GM23338 (cell line): ENCODE results near the gene PCSK5. TPM values are rescaled to one million over a fixed set of nuclear protein-coding genes. Genes with fewer than 3 reads are reported as not detected.

Source experiments
- ATAC-seq: fragments of 200-7000 bp; cut with Tn5 transposase; 3 replicates; pipeline ENCODE4 v1.9.1; 2020
- DNase-seq: peaks from one replicate; pipeline ENCODE4 v3.0.0-alpha.2; 2015; ENCODE audit warnings: low spot score
- H2AFZ ChIP-seq: fragments of 200-600 bp; sonication (generic); 2 replicates; pipeline ENCODE4 v1.8.0; 2016; ENCODE audit warnings: antibody characterized with exemption, mild to moderate bottlenecking, moderate library complexity
- H3F3A ChIP-seq: fragments of 200-600 bp; sonication (generic); replicated peaks from 2 replicates; pipeline ENCODE4 v1.8.0; 2017; ENCODE audit warnings: antibody characterized with exemption, mixed run types, low read depth
- H3K27ac ChIP-seq: fragments of 200-600 bp; sonication (generic); 2 replicates; pipeline ENCODE4 v1.6.1; 2016; ENCODE audit warnings: low read depth
- H3K27me3 ChIP-seq: fragments of 200-600 bp; sonication (generic); 2 replicates; pipeline ENCODE4 v1.8.0; 2016; ENCODE audit warnings: mild to moderate bottlenecking, mixed run types, moderate library complexity; ENCODE audit not compliant: insufficient read depth
- H3K36me3 ChIP-seq: fragments of 200-600 bp; sonication (generic); 2 replicates; pipeline ENCODE4 v1.8.0; 2016; ENCODE audit warnings: mild to moderate bottlenecking; ENCODE audit not compliant: insufficient read depth
- H3K4me1 ChIP-seq: fragments of 200-600 bp; sonication (generic); 2 replicates; pipeline ENCODE4 v1.8.0; 2016; ENCODE audit warnings: mild to moderate bottlenecking, moderate library complexity; ENCODE audit not compliant: insufficient read depth
- H3K4me2 ChIP-seq: fragments of 200-600 bp; sonication (generic); 2 replicates; pipeline ENCODE4 v1.7.1; 2017; ENCODE audit warnings: mixed run types
- H3K4me3 ChIP-seq: fragments of 200-600 bp; sonication (generic); 2 replicates; pipeline ENCODE4 v1.6.1; 2016; ENCODE audit warnings: mixed run types
- H3K79me2 ChIP-seq: fragments of 200-600 bp; sonication (generic); replicated peaks from 2 replicates; pipeline ENCODE4 v1.8.0; 2017; ENCODE audit warnings: mild to moderate bottlenecking; ENCODE audit not compliant: insufficient read depth
- H3K9me2 ChIP-seq: fragments of 200-600 bp; sonication (generic); 2 replicates; pipeline ENCODE4 v1.8.0; 2017; ENCODE audit not compliant: insufficient read depth
- H4K20me1 ChIP-seq: fragments of 200-600 bp; sonication (generic); replicated peaks from 2 replicates; pipeline ENCODE4 v1.8.0; 2017; ENCODE audit warnings: mild to moderate bottlenecking; ENCODE audit not compliant: insufficient read depth
- H3K27ac Mint-ChIP-seq: 2 replicates; pipeline ENCODE4 v1.8.0; 2020; ENCODE audit warnings: inconsistent platforms, mild to moderate bottlenecking, moderate library complexity, mixed read lengths
- H3K27me3 Mint-ChIP-seq: 3 replicates; pipeline ENCODE4 v1.8.0; 2022; ENCODE audit warnings: low read depth, mild to moderate bottlenecking, moderate library complexity, mixed read lengths, inconsistent platforms; ENCODE audit not compliant: insufficient read depth, poor library complexity
- H3K36me3 Mint-ChIP-seq: 3 replicates; pipeline ENCODE4 v1.8.0; 2021; ENCODE audit warnings: low read depth, mild to moderate bottlenecking, inconsistent platforms, moderate library complexity, mixed read lengths
- H3K4me1 Mint-ChIP-seq: 3 replicates; pipeline ENCODE4 v1.8.0; 2020; ENCODE audit warnings: mild to moderate bottlenecking, inconsistent platforms, mixed read lengths
- H3K4me3 Mint-ChIP-seq: 3 replicates; pipeline ENCODE4 v1.8.0; 2021; ENCODE audit warnings: moderate library complexity, mild to moderate bottlenecking, inconsistent platforms, mixed read lengths
- H3K9me3 Mint-ChIP-seq: 3 replicates; pipeline ENCODE4 v1.8.0; 2020; ENCODE audit warnings: moderate library complexity, mild to moderate bottlenecking, inconsistent platforms, mixed read lengths
- EZH2 ChIP-seq: fragments of 200-600 bp; sonication (generic); IDR thresholded peaks from one replicate; pipeline ENCODE4 v1.8.0; 2017; ENCODE audit warnings: antibody characterized with exemption, mild to moderate bottlenecking, low read depth; ENCODE audit not compliant: unreplicated experiment
- JUNB ChIP-seq: IDR thresholded peaks from one replicate; pipeline ENCODE4 v1.6.1; 2016; ENCODE audit warnings: antibody characterized with exemption; ENCODE audit not compliant: unreplicated experiment
- NANOG ChIP-seq: IDR thresholded peaks from 2 replicates; pipeline ENCODE4 v1.6.1; 2016; ENCODE audit warnings: antibody characterized with exemption, borderline replicate concordance
- REST ChIP-seq: IDR thresholded peaks from one replicate; pipeline ENCODE4 v1.6.1; 2018; ENCODE audit warnings: antibody characterized with exemption; ENCODE audit not compliant: unreplicated experiment
- STAT1 ChIP-seq: IDR thresholded peaks from one replicate; pipeline ENCODE4 v1.6.1; 2016; ENCODE audit warnings: antibody characterized with exemption; ENCODE audit not compliant: unreplicated experiment
- ZNF114 ChIP-seq: fragments of 250-450 bp; sonication (Bioruptor Pico); IDR thresholded peaks from 2 replicates; pipeline ENCODE4 v1.5.0; 2020; ENCODE audit warnings: mild to moderate bottlenecking, moderate library complexity
- polyA plus RNA-seq: library from polyadenylated mRNA; unstranded; fragments of >200 nt; fragmentation: Nextera tagmentation; extraction: Ambion mirVana; gene quantifications from 2 replicates; pipeline ENCODE4 v1.2.1, GENCODE V29; 2016
- total RNA-seq: library from RNA; depleted of rRNA; stranded (reverse); fragments of >200 nt; shearing (Covaris generic); gene quantifications from 2 replicates; pipeline ENCODE4 v1.2.3, GENCODE V29; 2014
- TF ChIP-seq, protein P1 (sequence below): fragments of 250-450 bp; sonication (Bioruptor Pico); IDR thresholded peaks from 2 replicates; pipeline ENCODE4 v1.5.0; 2020; ENCODE audit warnings: mild to moderate bottlenecking, moderate library complexity

PCSK5 gene
- total and polyA plus RNA-seq, 2 experiments from 2014 or later = 12.3 to 34.8 TPM

DNA sequence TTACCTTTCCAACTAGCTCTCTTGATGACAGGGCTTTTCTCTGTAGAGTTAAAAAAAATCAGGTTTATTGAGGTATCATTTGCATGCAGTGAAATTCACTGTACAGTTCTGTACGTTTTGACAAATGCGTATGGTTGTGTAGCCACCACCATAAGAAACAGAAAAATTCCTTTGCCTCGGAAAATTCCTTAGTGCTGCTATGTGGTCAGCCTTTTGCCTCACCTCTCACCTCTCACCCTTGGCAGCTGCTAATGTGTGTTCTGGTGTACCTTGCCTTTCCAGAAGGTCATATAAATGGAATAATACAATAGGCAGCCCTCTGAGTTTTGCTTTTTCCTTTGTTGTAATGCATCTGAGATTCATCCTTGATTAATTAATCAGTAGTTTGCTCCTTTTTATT, 28.4 kb downstream of the PCSK5 start:
- Histone ChIP-seq H3K27ac (no peak overlapping the region), H3K4me3 (no peak overlapping the region), H2AFZ (no peak overlapping the region), H3K4me1 (peaks cover 20% of the 10 kb centered on the region), H3K9me2 (no peaks in the 10 kb centered on the region), H3F3A (no peaks in the 10 kb centered on the region), H3K36me3 (no peaks in the 10 kb centered on the region), H3K79me2 (peaks cover 100% of the 10 kb centered on the region), H3K4me2 (no peak overlapping the region), H3K27me3 (no peaks in the 10 kb centered on the region), H4K20me1 (no peaks in the 10 kb centered on the region; the same call in 1 of the 2 replicates)
- no peak overlapping the region for H3K27ac Mint-ChIP-seq
- H3K9me3 Mint-ChIP-seq = peaks cover 3% of the 10 kb centered on the region; the same call in 2 of the 3 replicates
- H3K27me3 Mint-ChIP-seq = no peaks in the 10 kb centered on the region
- H3K36me3 Mint-ChIP-seq = peaks cover 8% of the 10 kb centered on the region; the same call in 2 of the 3 replicates
- ATAC-seq (no peak), DNase-seq (no peak)
- H3K4me3 Mint-ChIP-seq = no peak overlapping the region
- peaks cover 9% of the 10 kb centered on the region for H3K4me1 Mint-ChIP-seq
- TF ChIP-seq EZH2 = no peak
- TF ChIP-seq REST = no peak

DNA sequence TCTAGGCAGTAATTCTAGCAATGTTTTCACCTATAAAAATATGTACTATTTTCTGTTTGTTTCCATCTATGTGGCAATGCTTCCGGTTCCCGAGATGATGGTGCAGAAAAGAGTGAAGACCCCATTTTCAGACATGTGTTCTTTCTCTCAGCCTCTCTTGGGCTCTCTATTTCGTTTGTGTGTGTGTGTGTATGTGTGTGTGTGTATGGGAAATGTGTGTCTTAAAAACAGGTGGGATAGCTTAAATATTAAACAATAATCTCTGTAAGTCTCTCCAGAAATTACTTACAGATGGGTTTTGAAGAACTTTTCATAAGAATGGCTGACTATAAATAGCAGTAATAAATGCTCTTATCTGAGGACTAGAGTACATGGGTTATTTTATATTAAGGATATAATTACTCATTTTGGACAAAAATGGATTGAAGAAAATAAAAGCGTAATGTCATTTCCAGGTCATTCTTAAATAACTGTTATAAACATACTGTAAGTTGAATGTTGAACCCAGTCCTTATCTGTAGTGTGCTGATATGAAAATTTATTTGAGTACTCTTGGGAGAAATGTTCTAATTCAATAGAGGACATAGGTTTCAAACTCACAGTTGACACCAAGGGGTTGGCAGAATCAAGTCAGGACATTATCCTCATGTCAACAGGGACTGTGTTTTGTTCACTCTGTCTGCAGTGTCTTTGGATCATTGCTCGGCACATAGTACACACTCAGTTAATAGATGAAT, 31.1 kb downstream of the PCSK5 start:
- no peak for DNase-seq
- Histone ChIP-seq H3K4me3 (no peak overlapping the region), H3K9me2 (no peaks in the 10 kb centered on the region), H3K79me2 (peaks cover 100% of the 10 kb centered on the region), H3K36me3 (no peaks in the 10 kb centered on the region), H3K4me2 (no peak overlapping the region), H2AFZ (no peak overlapping the region), H3K27me3 (no peaks in the 10 kb centered on the region), H3K4me1 (peaks cover 28% of the 10 kb centered on the region), H3F3A (no peaks in the 10 kb centered on the region), H3K27ac (no peak overlapping the region), H4K20me1 (peaks cover 2% of the 10 kb centered on the region; the same call in 1 of the 2 replicates)
- no peak for TF ChIP-seq EZH2
- TF ChIP-seq ZNF114 (CRISPR knock-in tag) = no peak
- no peak for TF ChIP-seq STAT1
- TF ChIP-seq NANOG = no peak
- no peak for TF ChIP-seq REST
- TF ChIP-seq, protein P1, sequence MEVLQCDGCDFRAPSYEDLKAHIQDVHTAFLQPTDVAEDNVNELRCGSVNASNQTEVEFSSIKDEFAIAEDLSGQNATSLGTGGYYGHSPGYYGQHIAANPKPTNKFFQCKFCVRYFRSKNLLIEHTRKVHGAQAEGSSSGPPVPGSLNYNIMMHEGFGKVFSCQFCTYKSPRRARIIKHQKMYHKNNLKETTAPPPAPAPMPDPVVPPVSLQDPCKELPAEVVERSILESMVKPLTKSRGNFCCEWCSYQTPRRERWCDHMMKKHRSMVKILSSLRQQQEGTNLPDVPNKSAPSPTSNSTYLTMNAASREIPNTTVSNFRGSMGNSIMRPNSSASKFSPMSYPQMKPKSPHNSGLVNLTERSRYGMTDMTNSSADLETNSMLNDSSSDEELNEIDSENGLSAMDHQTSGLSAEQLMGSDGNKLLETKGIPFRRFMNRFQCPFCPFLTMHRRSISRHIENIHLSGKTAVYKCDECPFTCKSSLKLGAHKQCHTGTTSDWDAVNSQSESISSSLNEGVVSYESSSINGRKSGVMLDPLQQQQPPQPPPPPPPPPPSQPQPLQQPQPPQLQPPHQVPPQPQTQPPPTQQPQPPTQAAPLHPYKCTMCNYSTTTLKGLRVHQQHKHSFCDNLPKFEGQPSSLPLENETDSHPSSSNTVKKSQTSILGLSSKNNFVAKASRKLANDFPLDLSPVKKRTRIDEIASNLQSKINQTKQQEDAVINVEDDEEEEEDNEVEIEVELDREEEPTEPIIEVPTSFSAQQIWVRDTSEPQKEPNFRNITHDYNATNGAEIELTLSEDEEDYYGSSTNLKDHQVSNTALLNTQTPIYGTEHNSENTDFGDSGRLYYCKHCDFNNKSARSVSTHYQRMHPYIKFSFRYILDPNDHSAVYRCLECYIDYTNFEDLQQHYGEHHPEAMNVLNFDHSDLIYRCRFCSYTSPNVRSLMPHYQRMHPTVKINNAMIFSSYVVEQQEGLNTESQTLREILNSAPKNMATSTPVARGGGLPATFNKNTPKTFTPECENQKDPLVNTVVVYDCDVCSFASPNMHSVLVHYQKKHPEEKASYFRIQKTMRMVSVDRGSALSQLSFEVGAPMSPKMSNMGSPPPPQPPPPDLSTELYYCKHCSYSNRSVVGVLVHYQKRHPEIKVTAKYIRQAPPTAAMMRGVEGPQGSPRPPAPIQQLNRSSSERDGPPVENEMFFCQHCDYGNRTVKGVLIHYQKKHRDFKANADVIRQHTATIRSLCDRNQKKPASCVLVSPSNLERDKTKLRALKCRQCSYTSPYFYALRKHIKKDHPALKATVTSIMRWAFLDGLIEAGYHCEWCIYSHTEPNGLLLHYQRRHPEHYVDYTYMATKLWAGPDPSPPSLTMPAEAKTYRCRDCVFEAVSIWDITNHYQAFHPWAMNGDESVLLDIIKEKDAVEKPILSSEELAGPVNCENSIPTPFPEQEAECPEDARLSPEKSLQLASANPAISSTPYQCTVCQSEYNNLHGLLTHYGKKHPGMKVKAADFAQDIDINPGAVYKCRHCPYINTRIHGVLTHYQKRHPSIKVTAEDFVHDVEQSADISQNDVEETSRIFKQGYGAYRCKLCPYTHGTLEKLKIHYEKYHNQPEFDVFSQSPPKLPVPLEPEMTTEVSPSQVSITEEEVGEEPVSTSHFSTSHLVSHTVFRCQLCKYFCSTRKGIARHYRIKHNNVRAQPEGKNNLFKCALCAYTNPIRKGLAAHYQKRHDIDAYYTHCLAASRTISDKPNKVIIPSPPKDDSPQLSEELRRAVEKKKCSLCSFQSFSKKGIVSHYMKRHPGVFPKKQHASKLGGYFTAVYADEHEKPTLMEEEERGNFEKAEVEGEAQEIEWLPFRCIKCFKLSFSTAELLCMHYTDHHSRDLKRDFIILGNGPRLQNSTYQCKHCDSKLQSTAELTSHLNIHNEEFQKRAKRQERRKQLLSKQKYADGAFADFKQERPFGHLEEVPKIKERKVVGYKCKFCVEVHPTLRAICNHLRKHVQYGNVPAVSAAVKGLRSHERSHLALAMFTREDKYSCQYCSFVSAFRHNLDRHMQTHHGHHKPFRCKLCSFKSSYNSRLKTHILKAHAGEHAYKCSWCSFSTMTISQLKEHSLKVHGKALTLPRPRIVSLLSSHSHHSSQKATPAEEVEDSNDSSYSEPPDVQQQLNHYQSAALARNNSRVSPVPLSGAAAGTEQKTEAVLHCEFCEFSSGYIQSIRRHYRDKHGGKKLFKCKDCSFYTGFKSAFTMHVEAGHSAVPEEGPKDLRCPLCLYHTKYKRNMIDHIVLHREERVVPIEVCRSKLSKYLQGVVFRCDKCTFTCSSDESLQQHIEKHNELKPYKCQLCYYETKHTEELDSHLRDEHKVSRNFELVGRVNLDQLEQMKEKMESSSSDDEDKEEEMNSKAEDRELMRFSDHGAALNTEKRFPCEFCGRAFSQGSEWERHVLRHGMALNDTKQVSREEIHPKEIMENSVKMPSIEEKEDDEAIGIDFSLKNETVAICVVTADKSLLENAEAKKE (CRISPR knock-in tag) = no peak
- TF ChIP-seq JUNB = no peak
- H3K4me1 Mint-ChIP-seq = peaks cover 24% of the 10 kb centered on the region
- H3K36me3 Mint-ChIP-seq = peaks cover 11% of the 10 kb centered on the region; the same call in 2 of the 3 replicates
- H3K4me3 Mint-ChIP-seq = no peak overlapping the region
- no peak overlapping the region for H3K27ac Mint-ChIP-seq
- ATAC-seq = no peak
- H3K9me3 Mint-ChIP-seq = peaks cover 4% of the 10 kb centered on the region; the same call in 2 of the 3 replicates
- no peaks in the 10 kb centered on the region for H3K27me3 Mint-ChIP-seq
